Gastrocnemius medialis (tissue), 4 donors: ENCODE results near the gene USP14. TPM values are rescaled to one million over a fixed set of nuclear protein-coding genes. Genes with fewer than 3 reads are reported as not detected.

Experiments
- ATAC-seq, 2 donors: fragments of 150-250 bp; one replicate each; pipeline ENCODE4 v1.9.1; 2016
- DNase-seq, 2 donors: peaks; one replicate each; pipeline ENCODE4 v3.0.0-alpha.2; 2019
- H3K27ac ChIP-seq, 4 donors: fragments of 200-600 bp; sonication (generic); 1 replicate in 1 of 4; 2 replicates in 3 of 4; pipeline ENCODE4 v1.5.1; 2016 to 2018; ENCODE audit warnings: mild to moderate bottlenecking in 2 of 4, moderate library complexity in 1 of 4
- H3K27me3 ChIP-seq, 3 donors: fragments of 200-600 bp; sonication (generic) in 2 of 3; 1 replicate in 1 of 3; 2 replicates in 2 of 3; pipeline versions ENCODE4 v1.5.1 to v1.6.0; 2016 to 2019; ENCODE audit warnings: mild to moderate bottlenecking in 1 of 3, moderate library complexity in 1 of 3
- H3K36me3 ChIP-seq, 2 donors: fragments of 200-600 bp; sonication (generic) in 1 of 2; one replicate each; pipeline ENCODE4 v1.5.1; 2017 to 2018
- H3K4me1 ChIP-seq, 2 donors: fragments of 200-600 bp; sonication (generic) in 1 of 2; one replicate each; pipeline ENCODE4 v1.5.1; 2016 to 2017; ENCODE audit warnings: mild to moderate bottlenecking in 2 of 2
- H3K4me3 ChIP-seq, 4 donors: fragments of 200-600 bp; sonication (generic) in 3 of 4; 1 replicate in 1 of 4; 2 replicates in 3 of 4; pipeline ENCODE4 v1.5.1; 2016 to 2019; ENCODE audit warnings: mild to moderate bottlenecking in 2 of 4
- H3K9me3 ChIP-seq, 3 donors: fragments of 200-600 bp; sonication (generic) in 2 of 3; 1 replicate in 1 of 3; 2 replicates in 2 of 3; pipeline ENCODE4 v1.5.1; 2016 to 2019
- POLR2A ChIP-seq, 2 donors: fragments of 450-650 bp; IDR thresholded peaks; one replicate each; pipeline ENCODE4 v1.6.1; 2017; ENCODE audit warnings: antibody characterized with exemption in 2 of 2, mild to moderate bottlenecking in 2 of 2, moderate library complexity in 2 of 2
- in situ Hi-C, 4 donors: fragments of 200-750 bp; cut with MboI; loops; one replicate each; pipeline versions ENCODE4 v1.15.0 to v1.8.0; 2017; ENCODE audit warnings: low sequenced_read_pairs in 4 of 4
- intact Hi-C: fragments of 100-400 bp; cut with DNase I; formaldehyde crosslinking; loops from one replicate; pipeline ENCODE4 v1.15.1; 2023; ENCODE audit warnings: low total_unique reads
- total RNA-seq, 4 donors: library from RNA; depleted of rRNA; stranded (reverse); fragments of >200 nt; gene quantifications; one replicate each; pipeline versions ENCODE4 v1.1.0 to v1.2.3, GENCODE V29; 2016
- TF ChIP-seq, protein P1 (sequence below), 5 experiments: fragments of 450-650 bp in 3 of 5; fragments of 200-600 bp in 2 of 5; sonication (generic) in 2 of 5; IDR thresholded peaks in 4 of 5; conservative IDR thresholded peaks in 1 of 5; 1 replicate in 4 of 5; 2 replicates in 1 of 5; pipeline ENCODE4 v1.5.1; 2016 to 2019; ENCODE audit warnings: antibody characterized with exemption in 5 of 5, mild to moderate bottlenecking in 3 of 5, moderate library complexity in 3 of 5

USP14 gene
- total RNA-seq, 4 donors from 2014 or later = 23.6 to 48.7 (median 42.2) TPM

DNA sequence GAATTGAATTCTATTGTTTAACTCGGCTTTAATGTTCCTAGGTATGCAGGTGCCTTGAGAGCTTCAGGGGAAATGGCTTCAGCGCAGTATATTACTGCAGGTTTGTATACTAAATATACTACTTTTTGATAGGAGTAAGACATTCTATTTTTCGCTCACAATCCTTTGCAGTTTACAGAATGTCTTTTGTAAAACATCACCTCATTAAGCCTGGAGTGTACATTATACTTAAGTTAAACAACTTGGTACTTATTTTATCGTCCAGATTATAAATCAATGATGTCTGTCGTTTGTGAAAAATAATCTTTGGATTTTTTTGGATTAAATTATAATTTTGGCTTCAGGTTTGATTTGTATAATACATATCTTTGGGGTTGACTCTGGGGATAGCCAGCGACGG, 34.4 kb downstream of the USP14 start:
- peaks cover 0 to 25% of the 10 kb centered on the region in 2 donors for H3K36me3 ChIP-seq
- no peak for ATAC-seq
- H3K4me1 ChIP-seq = peaks cover 4 to 18% of the 10 kb centered on the region in 2 donors
- H3K27me3 ChIP-seq = no peaks in the 10 kb centered on the region
- no peak overlapping the region for H3K4me3 ChIP-seq
- DNase-seq = no peak
- H3K9me3 ChIP-seq = no peaks in the 10 kb centered on the region
- in situ Hi-C loops (no loop called here), intact Hi-C loops (no loop called here)
- TF ChIP-seq, protein P1, sequence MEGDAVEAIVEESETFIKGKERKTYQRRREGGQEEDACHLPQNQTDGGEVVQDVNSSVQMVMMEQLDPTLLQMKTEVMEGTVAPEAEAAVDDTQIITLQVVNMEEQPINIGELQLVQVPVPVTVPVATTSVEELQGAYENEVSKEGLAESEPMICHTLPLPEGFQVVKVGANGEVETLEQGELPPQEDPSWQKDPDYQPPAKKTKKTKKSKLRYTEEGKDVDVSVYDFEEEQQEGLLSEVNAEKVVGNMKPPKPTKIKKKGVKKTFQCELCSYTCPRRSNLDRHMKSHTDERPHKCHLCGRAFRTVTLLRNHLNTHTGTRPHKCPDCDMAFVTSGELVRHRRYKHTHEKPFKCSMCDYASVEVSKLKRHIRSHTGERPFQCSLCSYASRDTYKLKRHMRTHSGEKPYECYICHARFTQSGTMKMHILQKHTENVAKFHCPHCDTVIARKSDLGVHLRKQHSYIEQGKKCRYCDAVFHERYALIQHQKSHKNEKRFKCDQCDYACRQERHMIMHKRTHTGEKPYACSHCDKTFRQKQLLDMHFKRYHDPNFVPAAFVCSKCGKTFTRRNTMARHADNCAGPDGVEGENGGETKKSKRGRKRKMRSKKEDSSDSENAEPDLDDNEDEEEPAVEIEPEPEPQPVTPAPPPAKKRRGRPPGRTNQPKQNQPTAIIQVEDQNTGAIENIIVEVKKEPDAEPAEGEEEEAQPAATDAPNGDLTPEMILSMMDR (IDR thresholded peaks at IDR 0.05 in 4 of 5, conservative IDR thresholded peaks at IDR 0.05 in 1 of 5) = no peak
- TF ChIP-seq POLR2A (IDR thresholded peaks at IDR 0.05) = no peak
- no peak overlapping the region for H3K27ac ChIP-seq

DNA sequence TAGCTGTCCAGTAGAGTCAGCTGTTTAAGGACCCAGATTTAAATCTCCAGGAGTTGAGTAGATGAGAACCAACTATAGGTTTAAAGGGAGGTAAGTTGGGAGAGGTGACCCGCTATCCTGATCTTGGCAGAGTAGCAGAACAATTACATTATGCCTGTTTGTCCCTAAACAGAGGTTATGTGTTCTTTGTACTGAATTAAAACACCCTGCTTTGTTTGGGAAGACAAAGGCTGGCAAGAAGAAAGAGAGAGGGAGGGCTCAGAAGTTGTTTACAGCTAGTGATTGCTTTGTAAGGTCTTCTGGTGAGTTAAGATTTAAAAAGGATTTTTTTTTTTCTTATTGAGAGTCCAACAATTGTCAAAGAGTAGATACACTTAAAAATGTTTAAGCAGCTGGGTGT, 37.3 kb downstream of the USP14 start:
- H3K4me3 ChIP-seq = no peak overlapping the region
- intact Hi-C loops = no loop called here
- no peak overlapping the region for H3K27ac ChIP-seq
- H3K27me3 ChIP-seq = no peaks in the 10 kb centered on the region
- in situ Hi-C loops = no loop called here
- H3K9me3 ChIP-seq = no peaks in the 10 kb centered on the region
- H3K36me3 ChIP-seq = peaks cover 0 to 51% of the 10 kb centered on the region in 2 donors
- TF ChIP-seq, protein P1 (IDR thresholded peaks at IDR 0.05 in 4 of 5, conservative IDR thresholded peaks at IDR 0.05 in 1 of 5) = no peak
- TF ChIP-seq POLR2A (IDR thresholded peaks at IDR 0.05) = no peak
- peaks cover 4 to 18% of the 10 kb centered on the region in 2 donors for H3K4me1 ChIP-seq
- DNase-seq (no peak), ATAC-seq (no peak)

DNA sequence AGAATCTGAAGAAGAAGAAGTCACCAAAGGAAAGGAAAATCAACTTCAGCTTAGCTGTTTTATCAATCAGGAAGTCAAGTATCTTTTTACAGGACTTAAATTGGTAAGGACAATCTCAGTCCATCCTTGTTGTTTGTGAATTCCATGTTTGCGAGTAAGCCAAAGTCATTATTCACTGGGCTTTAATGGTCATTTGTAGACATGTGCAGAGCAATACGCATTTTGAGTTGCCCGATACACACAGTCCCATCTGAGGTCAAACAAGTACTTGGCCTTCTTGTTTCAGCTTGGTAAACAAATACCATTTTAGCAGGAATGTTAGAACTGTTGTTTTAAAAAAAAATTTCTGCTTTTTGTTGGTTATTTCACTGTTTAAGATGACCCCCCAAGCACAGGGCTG, 40.9 kb downstream of the USP14 start:
- Histone ChIP-seq H3K4me1 (no peaks in the 10 kb centered on the region), H3K27me3 (no peaks in the 10 kb centered on the region), H3K9me3 (no peaks in the 10 kb centered on the region), H3K4me3 (no peak overlapping the region), H3K36me3 (peaks cover 0 to 74% of the 10 kb centered on the region in 2 donors), H3K27ac (no peak overlapping the region)
- intact Hi-C loops (no loop called here), in situ Hi-C loops (no loop called here)
- DNase-seq = no peak
- ATAC-seq = no peak
- TF ChIP-seq, protein P1 (IDR thresholded peaks at IDR 0.05 in 4 of 5, conservative IDR thresholded peaks at IDR 0.05 in 1 of 5) = no peak
- TF ChIP-seq POLR2A (IDR thresholded peaks at IDR 0.05) = no peak

DNA sequence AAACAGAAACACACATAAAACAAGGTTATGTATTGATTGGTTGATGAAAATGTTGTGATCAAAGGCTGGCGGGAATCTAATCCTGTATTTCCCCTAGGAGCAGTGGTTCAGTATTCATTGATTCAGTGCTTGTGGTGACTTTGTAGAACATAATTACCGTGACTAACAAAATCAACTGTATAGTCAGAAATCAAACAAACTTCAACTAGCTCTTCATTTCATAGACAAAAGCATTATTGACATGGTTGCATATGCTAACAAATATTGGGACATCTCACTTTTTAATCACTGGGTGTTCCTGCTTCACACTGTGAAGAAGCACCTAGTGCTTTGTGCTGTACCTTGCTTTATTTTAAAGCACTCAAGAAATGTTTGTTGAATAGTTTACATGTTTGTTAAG, 41.4 kb downstream of the USP14 start:
- no peak for ATAC-seq
- Histone ChIP-seq H3K9me3 (no peaks in the 10 kb centered on the region), H3K27ac (no peak overlapping the region), H3K4me1 (no peaks in the 10 kb centered on the region), H3K36me3 (peaks cover 0 to 79% of the 10 kb centered on the region in 2 donors), H3K4me3 (no peak overlapping the region), H3K27me3 (no peaks in the 10 kb centered on the region)
- DNase-seq = no peak
- no peak for TF ChIP-seq POLR2A (IDR thresholded peaks at IDR 0.05)
- TF ChIP-seq, protein P1 (IDR thresholded peaks at IDR 0.05 in 4 of 5, conservative IDR thresholded peaks at IDR 0.05 in 1 of 5) = no peak
- intact Hi-C loops = no loop called here
- in situ Hi-C loops = no loop called here

DNA sequence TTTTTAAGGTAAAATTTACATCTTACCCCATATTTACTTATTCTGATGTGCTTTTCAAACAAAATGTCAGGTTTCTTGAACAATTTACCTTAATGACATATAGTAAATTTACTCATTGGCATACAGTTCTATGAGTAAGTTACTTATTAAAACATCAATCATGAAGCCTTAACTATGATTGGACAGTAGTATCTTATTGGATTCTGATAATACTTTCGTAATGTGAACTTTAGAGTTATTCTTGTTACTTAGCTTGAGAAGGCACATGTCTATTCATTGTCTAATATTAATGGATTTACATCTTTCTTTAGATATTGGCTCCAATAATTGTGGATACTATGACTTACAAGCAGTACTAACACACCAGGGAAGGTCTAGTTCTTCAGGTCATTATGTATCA, 51.7 kb downstream of the USP14 start:
- H3K27ac ChIP-seq = no peak overlapping the region
- DNase-seq = no peak
- no peak for ATAC-seq
- no peaks in the 10 kb centered on the region for H3K9me3 ChIP-seq
- no peaks in the 10 kb centered on the region for H3K4me1 ChIP-seq
- H3K36me3 ChIP-seq = peaks cover 3 to 73% of the 10 kb centered on the region in 2 donors
- intact Hi-C loops = no loop called here
- no peaks in the 10 kb centered on the region for H3K27me3 ChIP-seq
- TF ChIP-seq, protein P1 (IDR thresholded peaks at IDR 0.05 in 4 of 5, conservative IDR thresholded peaks at IDR 0.05 in 1 of 5) = no peak
- no peak for TF ChIP-seq POLR2A (IDR thresholded peaks at IDR 0.05)
- in situ Hi-C loops = no loop called here
- H3K4me3 ChIP-seq = no peak overlapping the region
